Endothelial cell (in vitro differentiated cells): ENCODE measurements around the gene SPATA31C1. TPM values are rescaled to one million over a fixed set of nuclear protein-coding genes. Genes with fewer than 3 reads are reported as not detected.
"Not testable (repeated sequence)": the region's sequence is repeated elsewhere in the genome, so short reads cannot be mapped to it uniquely, and the experiment has no call there.

Experiments
- DNase-seq: peaks from one replicate; pipeline ENCODE4 v3.0.0; 2021; ENCODE audit warnings: low spot score
- H3K27ac Mint-ChIP-seq: one replicate; pipeline ENCODE4 v1.8.0; 2021; ENCODE audit warnings: mixed read lengths, inconsistent platforms; ENCODE audit not compliant: unreplicated experiment
- H3K27me3 Mint-ChIP-seq: one replicate; pipeline ENCODE4 v1.8.0; 2021; ENCODE audit warnings: mild to moderate bottlenecking, moderate library complexity, mixed read lengths, inconsistent platforms; ENCODE audit not compliant: unreplicated experiment
- H3K36me3 Mint-ChIP-seq: one replicate; pipeline ENCODE4 v1.8.0; 2021; ENCODE audit warnings: mild to moderate bottlenecking, low read depth, mixed read lengths, inconsistent platforms; ENCODE audit not compliant: unreplicated experiment
- H3K4me1 Mint-ChIP-seq: one replicate; pipeline ENCODE4 v1.8.0; 2021; ENCODE audit warnings: mild to moderate bottlenecking, mixed read lengths, inconsistent platforms; ENCODE audit not compliant: unreplicated experiment
- H3K4me3 Mint-ChIP-seq: one replicate; pipeline ENCODE4 v1.8.0; 2021; ENCODE audit warnings: mild to moderate bottlenecking, mixed read lengths, inconsistent platforms; ENCODE audit not compliant: unreplicated experiment
- H3K9me3 Mint-ChIP-seq: one replicate; pipeline ENCODE4 v1.8.0; 2021; ENCODE audit warnings: mixed read lengths, inconsistent platforms; ENCODE audit not compliant: unreplicated experiment
- total RNA-seq: library from RNA; stranded (reverse); fragmentation: NEBNext Ultra II Directional; extraction: Animal tissue kit (Norgen Biotek cat#: 25700); gene quantifications from one replicate; pipeline ENCODE4 v1.2.1, GENCODE V29; 2021; ENCODE audit not compliant: unreplicated experiment
- TF ChIP-seq, protein P1 (sequence below): fragments of 200-600 bp; sonication (generic); IDR thresholded peaks from one replicate; pipeline ENCODE4 v1.5.0; 2021; ENCODE audit warnings: antibody characterized with exemption; ENCODE audit not compliant: unreplicated experiment

Gene SPATA31C1
- total RNA-seq, 1 donor from 2014 or later = not detected

DNA sequence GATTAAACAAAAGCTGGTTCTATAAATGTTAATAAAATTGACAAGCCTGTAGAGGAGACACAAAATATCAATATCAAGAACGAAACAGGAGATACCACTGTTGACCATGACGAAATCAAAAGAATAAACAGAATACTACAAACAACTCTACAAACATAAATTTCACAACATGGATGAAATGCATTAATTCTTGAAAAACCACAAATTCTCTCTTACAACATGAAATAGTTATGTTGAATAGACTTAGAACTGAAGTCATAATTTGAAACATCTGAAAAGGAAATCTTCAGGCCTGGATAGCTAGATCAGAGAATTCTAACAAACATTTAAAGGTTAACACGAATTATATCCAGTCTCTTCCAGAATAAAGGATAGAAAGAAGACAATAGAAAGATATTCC is 6.9 kb upstream of the SPATA31C1 start:
- Mint-ChIP-seq H3K27me3 (no peaks in the 10 kb centered on the region), H3K36me3 (no peaks in the 10 kb centered on the region), H3K27ac (no peak overlapping the region), H3K4me1 (no peaks in the 10 kb centered on the region), H3K4me3 (no peak overlapping the region), H3K9me3 (no peaks in the 10 kb centered on the region)
- no peak for DNase-seq
- TF ChIP-seq, protein P1, sequence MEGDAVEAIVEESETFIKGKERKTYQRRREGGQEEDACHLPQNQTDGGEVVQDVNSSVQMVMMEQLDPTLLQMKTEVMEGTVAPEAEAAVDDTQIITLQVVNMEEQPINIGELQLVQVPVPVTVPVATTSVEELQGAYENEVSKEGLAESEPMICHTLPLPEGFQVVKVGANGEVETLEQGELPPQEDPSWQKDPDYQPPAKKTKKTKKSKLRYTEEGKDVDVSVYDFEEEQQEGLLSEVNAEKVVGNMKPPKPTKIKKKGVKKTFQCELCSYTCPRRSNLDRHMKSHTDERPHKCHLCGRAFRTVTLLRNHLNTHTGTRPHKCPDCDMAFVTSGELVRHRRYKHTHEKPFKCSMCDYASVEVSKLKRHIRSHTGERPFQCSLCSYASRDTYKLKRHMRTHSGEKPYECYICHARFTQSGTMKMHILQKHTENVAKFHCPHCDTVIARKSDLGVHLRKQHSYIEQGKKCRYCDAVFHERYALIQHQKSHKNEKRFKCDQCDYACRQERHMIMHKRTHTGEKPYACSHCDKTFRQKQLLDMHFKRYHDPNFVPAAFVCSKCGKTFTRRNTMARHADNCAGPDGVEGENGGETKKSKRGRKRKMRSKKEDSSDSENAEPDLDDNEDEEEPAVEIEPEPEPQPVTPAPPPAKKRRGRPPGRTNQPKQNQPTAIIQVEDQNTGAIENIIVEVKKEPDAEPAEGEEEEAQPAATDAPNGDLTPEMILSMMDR = no peak

DNA sequence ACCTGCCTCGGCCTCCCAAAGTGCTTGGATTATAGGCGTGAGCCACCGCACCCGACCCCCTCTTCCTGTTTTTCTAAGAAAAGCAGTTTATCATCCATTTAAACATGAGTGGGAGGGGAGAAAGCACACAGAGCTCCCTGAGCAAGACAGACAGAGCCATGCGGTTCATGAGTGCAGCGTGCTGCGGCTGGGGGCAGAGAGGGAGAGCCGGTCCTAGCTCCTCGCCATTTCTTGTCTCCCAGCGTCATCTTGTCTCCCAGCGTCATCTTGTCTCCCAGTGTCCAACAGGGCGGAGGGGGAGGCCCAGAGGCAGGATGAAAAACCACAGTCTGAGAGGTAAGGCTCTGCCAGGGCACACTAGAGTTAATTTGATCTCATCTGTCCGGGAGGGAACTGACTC is 1.3 kb downstream of the SPATA31C1 start:
- DNase-seq, H3K27me3 Mint-ChIP-seq, H3K36me3 Mint-ChIP-seq, H3K27ac Mint-ChIP-seq, H3K9me3 Mint-ChIP-seq, H3K4me3 Mint-ChIP-seq, H3K4me1 Mint-ChIP-seq: not testable (repeated sequence)

DNA sequence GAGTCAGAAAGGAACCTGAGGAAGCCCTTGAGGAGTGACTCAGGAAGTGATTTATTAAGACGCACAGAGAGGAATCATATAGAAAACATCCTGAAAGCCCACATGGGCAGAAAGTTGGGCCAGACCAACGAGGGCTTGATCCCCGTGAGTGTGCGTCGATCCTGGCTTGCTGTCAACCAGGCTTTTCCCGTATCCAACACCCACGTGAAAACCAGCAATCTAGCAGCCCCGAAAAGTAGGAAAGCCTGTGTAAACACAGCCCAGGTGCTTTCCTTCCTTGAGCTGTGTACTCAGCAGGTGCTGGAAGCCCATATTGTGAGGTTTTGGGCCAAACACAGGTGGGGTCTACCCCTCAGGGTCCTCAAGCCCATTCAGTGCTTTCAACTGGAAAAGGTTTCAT is 3.8 kb downstream of the SPATA31C1 start:
- H3K27me3 Mint-ChIP-seq, H3K4me3 Mint-ChIP-seq, H3K9me3 Mint-ChIP-seq, DNase-seq, H3K36me3 Mint-ChIP-seq, H3K27ac Mint-ChIP-seq, H3K4me1 Mint-ChIP-seq: not testable (repeated sequence)

DNA sequence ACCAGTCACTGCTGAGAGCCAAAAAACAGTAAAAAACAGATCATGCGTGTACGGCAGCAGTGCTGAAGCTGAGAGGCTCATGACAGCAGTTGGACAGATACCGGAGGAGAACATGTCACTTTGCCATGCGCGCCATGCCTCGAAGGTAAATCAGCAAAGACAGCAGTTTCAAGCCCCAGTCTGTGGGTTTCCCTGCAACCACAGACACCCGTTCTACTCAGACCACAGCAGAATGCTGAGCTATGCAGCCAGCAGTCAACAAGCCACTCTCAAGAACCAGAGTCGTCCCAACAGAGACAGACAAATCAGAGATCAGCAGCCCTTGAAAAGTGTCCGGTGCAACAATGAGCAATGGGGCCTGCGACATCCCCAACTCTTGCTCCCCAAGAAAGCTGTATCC is 5.2 kb downstream of the SPATA31C1 start:
- H3K4me1 Mint-ChIP-seq, H3K27me3 Mint-ChIP-seq, H3K9me3 Mint-ChIP-seq, H3K4me3 Mint-ChIP-seq, H3K36me3 Mint-ChIP-seq, DNase-seq, H3K27ac Mint-ChIP-seq: not testable (repeated sequence)

DNA sequence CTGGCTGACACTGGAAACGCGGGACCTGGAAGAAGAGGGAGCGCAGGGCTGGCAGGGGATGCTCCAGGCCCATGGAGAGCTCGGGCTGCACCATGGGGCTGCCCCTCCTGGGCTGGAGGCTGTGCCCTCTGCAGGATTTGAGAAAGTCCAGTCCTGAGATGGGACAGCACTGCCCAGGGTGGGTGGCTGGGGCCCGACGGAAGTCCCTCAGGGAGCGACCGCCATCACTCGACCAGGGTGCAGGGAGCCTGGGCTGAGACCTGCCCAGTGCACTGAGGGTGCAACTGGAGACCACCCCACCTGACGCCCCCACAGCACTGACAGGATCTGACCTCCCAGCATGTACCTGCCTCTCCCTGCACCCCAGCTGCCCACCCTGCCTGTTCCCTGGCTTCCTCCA is 7.1 kb downstream of the SPATA31C1 start:
- not testable (repeated sequence) for H3K27ac Mint-ChIP-seq, H3K36me3 Mint-ChIP-seq, H3K27me3 Mint-ChIP-seq, H3K9me3 Mint-ChIP-seq, H3K4me3 Mint-ChIP-seq, DNase-seq, H3K4me1 Mint-ChIP-seq

DNA sequence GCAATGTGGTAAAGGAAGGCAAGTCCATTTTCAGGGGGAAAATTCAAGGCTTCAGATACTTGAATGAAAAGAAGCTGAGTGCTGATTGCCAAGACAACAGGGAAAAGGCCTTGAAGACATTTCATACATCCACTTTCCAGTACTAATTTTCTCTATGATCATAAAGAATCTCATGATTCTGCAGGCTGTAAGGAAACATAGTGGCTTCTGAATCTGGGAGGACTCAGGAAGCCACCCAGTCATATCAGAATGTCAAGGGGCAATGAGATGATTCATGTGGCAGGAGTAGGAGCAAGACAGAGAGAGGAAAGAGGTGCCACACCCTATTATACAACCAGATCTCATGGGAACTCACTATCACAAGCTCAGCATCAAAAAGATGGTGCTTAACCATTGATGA is 11.4 kb downstream of the SPATA31C1 start:
- not testable (repeated sequence) for H3K27me3 Mint-ChIP-seq, H3K27ac Mint-ChIP-seq, H3K9me3 Mint-ChIP-seq, DNase-seq, H3K36me3 Mint-ChIP-seq, H3K4me3 Mint-ChIP-seq, H3K4me1 Mint-ChIP-seq

DNA sequence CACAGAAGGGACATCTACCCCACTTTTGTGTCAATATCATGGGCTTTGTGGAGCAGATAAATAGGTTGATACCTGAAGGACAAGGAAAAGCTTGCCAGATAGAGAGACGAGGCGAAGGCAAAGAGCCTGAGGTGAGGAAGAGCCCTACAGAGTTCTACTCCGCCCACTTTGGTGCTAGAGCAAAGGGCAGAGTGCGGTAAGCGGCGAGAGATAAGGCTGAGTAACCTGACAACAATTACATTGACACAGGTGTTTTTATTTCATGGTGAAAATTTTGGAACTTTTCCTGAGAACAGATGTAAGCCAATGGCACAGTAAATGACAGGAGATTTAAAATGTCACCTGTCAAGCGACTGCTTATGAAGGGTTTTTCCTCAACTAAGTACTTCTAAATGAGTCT is 16.7 kb downstream of the SPATA31C1 start:
- not testable (repeated sequence) for H3K4me1 Mint-ChIP-seq, H3K27me3 Mint-ChIP-seq, H3K27ac Mint-ChIP-seq, DNase-seq, H3K9me3 Mint-ChIP-seq, H3K36me3 Mint-ChIP-seq, H3K4me3 Mint-ChIP-seq

DNA sequence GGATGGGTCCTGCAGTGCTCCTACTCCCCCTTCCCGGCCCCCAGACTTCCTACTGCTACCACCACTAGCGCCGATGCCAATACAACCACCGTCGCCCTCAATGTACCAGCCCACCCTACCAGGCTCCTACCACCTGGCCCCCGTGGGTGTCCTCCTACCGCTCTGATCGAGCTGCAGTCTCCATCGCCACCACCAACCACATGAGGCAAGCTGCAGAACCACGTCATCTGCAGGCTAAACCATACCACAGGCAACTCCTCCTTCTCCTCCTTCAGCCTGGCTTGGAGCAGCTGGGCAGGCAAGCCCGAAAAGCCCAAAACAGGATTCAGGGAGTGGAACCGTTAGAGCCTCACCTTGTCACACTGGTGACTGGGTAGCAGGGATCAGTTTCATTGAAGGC is 19.6 kb downstream of the SPATA31C1 start:
- H3K4me3 Mint-ChIP-seq = not testable (repeated sequence)

DNA sequence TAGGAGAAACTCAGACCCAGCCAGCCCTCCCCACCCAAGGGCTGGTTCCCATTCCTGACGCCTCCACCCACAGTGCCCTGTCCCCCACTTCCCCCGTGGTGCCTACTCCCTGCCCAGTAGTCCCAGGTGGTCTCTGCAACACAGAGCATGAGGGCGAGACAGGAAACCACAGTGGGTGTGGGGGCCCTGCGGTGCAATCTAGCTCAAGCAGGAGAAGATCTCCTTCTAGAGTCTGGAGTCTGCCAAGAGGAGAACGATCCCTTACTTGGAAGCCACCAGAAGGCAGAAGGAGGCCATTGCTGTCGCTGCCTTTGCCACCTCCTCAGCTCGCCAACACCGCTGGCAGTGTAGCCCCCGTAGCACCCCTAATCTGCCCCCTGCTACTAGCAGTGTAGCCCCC is 20.2 kb downstream of the SPATA31C1 start:
- H3K36me3 Mint-ChIP-seq, H3K27me3 Mint-ChIP-seq, H3K27ac Mint-ChIP-seq, H3K9me3 Mint-ChIP-seq, H3K4me3 Mint-ChIP-seq, H3K4me1 Mint-ChIP-seq, DNase-seq: not testable (repeated sequence)

More for the DNA sequence above, 19.6 kb downstream of the SPATA31C1 start:
- not testable (repeated sequence) for H3K4me1 Mint-ChIP-seq, H3K36me3 Mint-ChIP-seq, H3K9me3 Mint-ChIP-seq, H3K27me3 Mint-ChIP-seq, H3K27ac Mint-ChIP-seq, DNase-seq

DNA sequence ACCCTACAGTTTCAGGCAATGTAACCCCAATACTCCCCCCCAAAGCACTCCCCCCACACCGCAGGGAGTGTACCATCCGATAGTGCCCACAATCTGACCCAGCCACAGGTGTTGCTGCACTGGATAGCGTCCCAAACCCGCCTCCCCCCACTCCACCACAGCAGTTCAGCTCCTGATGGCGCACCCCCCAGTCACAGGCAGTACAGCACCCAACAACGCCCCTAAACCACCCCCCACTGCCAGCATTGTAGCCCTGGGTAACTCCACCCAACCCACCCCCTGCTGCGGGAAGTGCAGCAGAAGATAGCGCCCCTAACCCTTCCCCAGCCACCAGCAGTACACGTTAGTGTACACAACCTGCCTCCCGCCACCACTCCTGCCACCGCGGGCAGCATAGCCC is 20.6 kb downstream of the SPATA31C1 start:
- H3K4me1 Mint-ChIP-seq, DNase-seq, H3K4me3 Mint-ChIP-seq, H3K27ac Mint-ChIP-seq, H3K9me3 Mint-ChIP-seq, H3K36me3 Mint-ChIP-seq, H3K27me3 Mint-ChIP-seq: not testable (repeated sequence)

DNA sequence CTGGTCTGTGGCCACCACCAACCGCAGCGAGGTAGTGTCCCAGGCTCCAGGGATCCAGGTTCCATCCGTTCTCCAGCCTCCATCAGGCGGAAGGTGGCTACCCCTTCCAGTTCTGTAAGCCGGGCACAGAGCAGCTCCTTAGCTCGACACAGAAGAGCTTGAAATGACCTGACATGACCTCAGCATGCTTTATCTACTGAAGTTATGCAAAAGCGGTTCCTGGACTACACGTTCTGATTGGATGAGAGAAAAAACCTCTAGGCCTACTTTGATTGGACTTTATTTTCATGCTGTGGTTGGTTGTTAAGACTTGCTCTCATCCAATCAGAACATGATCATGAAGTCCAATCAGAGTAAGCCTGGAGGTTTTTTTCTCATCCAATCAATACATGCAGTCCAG is 21.3 kb downstream of the SPATA31C1 start:
- not testable (repeated sequence) for H3K36me3 Mint-ChIP-seq, DNase-seq, H3K27me3 Mint-ChIP-seq, H3K4me3 Mint-ChIP-seq, H3K27ac Mint-ChIP-seq, H3K4me1 Mint-ChIP-seq, H3K9me3 Mint-ChIP-seq
